ENCODE data around the gene AP1B1.
A peak's percentile ranks its signal among the peaks of the same experiment; 100 is the strongest.
"Not testable (repeated sequence)": the region's sequence is repeated elsewhere in the genome, so short reads cannot be mapped to it uniquely, and the experiment has no call there.

The AP1B1 gene

GRCh38 chr22:29348956-29349355, 39.4 kb downstream of the AP1B1 start:
- no peak for DNase-seq (ENCODE audit: low read depth)

GRCh38 chr22:29348041-29348440, 40.3 kb downstream of the AP1B1 start:
- no peak for DNase-seq (ENCODE audit: low read depth)

GRCh38 chr22:29346659-29347058, 41.7 kb downstream of the AP1B1 start:
- DNase-seq (ENCODE audit: low read depth) = no peak

GRCh38 chr22:29345932-29346331, 42.4 kb downstream of the AP1B1 start:
- DNase-seq (ENCODE audit: low read depth) = no peak

GRCh38 chr22:29344889-29345288, 43.5 kb downstream of the AP1B1 start:
- not testable (repeated sequence) for DNase-seq (ENCODE audit: low read depth)

GRCh38 chr22:29344137-29344536, 44.2 kb downstream of the AP1B1 start:
- peak; percentile 77 for DNase-seq (ENCODE audit: low read depth)

GRCh38 chr22:29343313-29343805, 45.0 kb downstream of the AP1B1 start:
- peak; percentile 16 for DNase-seq (ENCODE audit: low read depth)

GRCh38 chr22:29342577-29343312, 45.6 kb downstream of the AP1B1 start:
- DNase-seq (ENCODE audit: low read depth) = no peak

GRCh38 chr22:29342177-29342576, 46.2 kb downstream of the AP1B1 start:
- DNase-seq (ENCODE audit: low read depth) = no peak

GRCh38 chr22:29341849-29342127, 46.6 kb downstream of the AP1B1 start:
- no peak for DNase-seq (ENCODE audit: low read depth)

- DNase-seq (ENCODE audit: low read depth) = no peak
Observed at GRCh38 chr22:29341056-29341848, 47.1 kb downstream of the AP1B1 start.

GRCh38 chr22:29340566-29340965, 47.8 kb downstream of the AP1B1 start:
- no peak for DNase-seq (ENCODE audit: low read depth)

GRCh38 chr22:29339381-29340235, 48.8 kb downstream of the AP1B1 start:
- DNase-seq (ENCODE audit: low read depth) = no peak

GRCh38 chr22:29338398-29338797, 50.0 kb downstream of the AP1B1 start:
- DNase-seq (ENCODE audit: low read depth) = no peak

- no peak for DNase-seq (ENCODE audit: low read depth)
Observed at GRCh38 chr22:29337631-29338284, 50.6 kb downstream of the AP1B1 start.

- DNase-seq (ENCODE audit: low read depth) = no peak
Observed at GRCh38 chr22:29336751-29337490, 51.4 kb downstream of the AP1B1 start.

- DNase-seq (ENCODE audit: low read depth) = no peak
Observed at GRCh38 chr22:29335656-29336055, 52.7 kb downstream of the AP1B1 start.

GRCh38 chr22:29334696-29335344, 53.5 kb downstream of the AP1B1 start:
- no peak for DNase-seq (ENCODE audit: low read depth)

- DNase-seq (ENCODE audit: low read depth) = no peak
Observed at GRCh38 chr22:29334148-29334547, 54.2 kb downstream of the AP1B1 start.

- DNase-seq (ENCODE audit: low read depth) = no peak
Observed at GRCh38 chr22:29332886-29333496, 55.4 kb downstream of the AP1B1 start.
